A549 (cell line): Measurements from ENCODE around the gene MPHOSPH9. TPM values are rescaled to one million over a fixed set of nuclear protein-coding genes. Genes with fewer than 3 reads are reported as not detected.

Experiments
- ATAC-seq, 2 experiments: fragments of 200-7000 bp in 1 of 2; fragments of >200 bp in 1 of 2; cut with Nextera tagmentation in 1 of 2; cut with Tn5 transposase in 1 of 2; 3 replicates each; pipeline versions ENCODE4 v1.8.0 to v1.9.1; 2018 to 2020; ENCODE audit warnings: mild to moderate bottlenecking in 1 of 2, moderate library complexity in 1 of 2
- CTCF ChIA-PET: fragments of 300-600 bp; sonication (Branson Sonifier 250); formaldehyde crosslinking; extraction: SDS; loops from one replicate; lab custom pipeline; 2021; ENCODE audit warnings: antibody characterized with exemption, inconsistent platforms; lab: Yijun Ruan, JAX
- POLR2A ChIA-PET: fragments of 350-600 bp; formaldehyde crosslinking; extraction: SDS; loops from one replicate; lab custom pipeline; 2021; ENCODE audit warnings: antibody characterized with exemption, inconsistent platforms; lab: Yijun Ruan, JAX
- DNase-seq, 2 experiments: peaks; one replicate each; pipeline versions ENCODE4 v3.0.0 to v3.0.0-alpha.2; 2011 to 2016; ENCODE audit warnings: low read depth in 1 of 2, low spot score in 1 of 2
- FAIRE-seq: peaks from 2 replicates; lab custom pipeline; 2011; peaks lifted over from hg19 to GRCh38; lab: Jason Lieb, UNC
- H3K27ac ChIP-seq, 2 experiments: fragments of >200 bp; sonication (Bioruptor Twin); formaldehyde crosslinking; 3 replicates each; pipeline ENCODE4 v1.5.1; 2016 to 2017
- H3K4me1 ChIP-seq: fragments of >200 bp; sonication (Bioruptor Twin); formaldehyde crosslinking; 3 replicates; pipeline ENCODE4 v1.6.1; 2016
- H3K4me2 ChIP-seq: fragments of >200 bp; sonication (Bioruptor Twin); formaldehyde crosslinking; 3 replicates; pipeline ENCODE4 v1.6.1; 2016
- H3K4me3 ChIP-seq: fragments of >200 bp; sonication (Bioruptor Twin); formaldehyde crosslinking; 3 replicates; pipeline ENCODE4 v1.5.1; 2016
- H3K9me3 ChIP-seq: fragments of >200 bp; sonication (Bioruptor Twin); formaldehyde crosslinking; 3 replicates; pipeline ENCODE4 v1.6.1; 2016
- BHLHE40 ChIP-seq: IDR thresholded peaks from 2 replicates; pipeline ENCODE4 v1.6.1; 2012; ENCODE audit warnings: low read depth, low read length, inconsistent platforms
- CBX8 ChIP-seq: fragments of 200-600 bp; sonication (generic); IDR thresholded peaks from 2 replicates; pipeline ENCODE4 v1.6.1; 2016
- CEBPB ChIP-seq, 2 experiments: fragments of >200 bp in 1 of 2; sonication (Bioruptor Twin) in 1 of 2; formaldehyde crosslinking in 1 of 2; IDR thresholded peaks; 2 replicates each; pipeline ENCODE4 v1.6.1; 2012 to 2016
- CHD4 ChIP-seq: fragments of 200-600 bp; sonication (generic); IDR thresholded peaks from 2 replicates; pipeline ENCODE4 v1.6.1; 2016; ENCODE audit warnings: antibody characterized with exemption, mild to moderate bottlenecking, borderline replicate concordance
- CTCF ChIP-seq: fragments of >200 bp; sonication (Bioruptor Twin); formaldehyde crosslinking; IDR thresholded peaks from 3 replicates; pipeline ENCODE4 v1.5.1; 2016
- FOXS1 ChIP-seq: fragments of 250-450 bp; sonication (Bioruptor Pico); IDR thresholded peaks from 2 replicates; pipeline ENCODE4 v1.5.0; 2020; ENCODE audit warnings: mild to moderate bottlenecking, moderate library complexity
- GATA3 ChIP-seq: IDR thresholded peaks from 2 replicates; pipeline ENCODE4 v1.6.1; 2012; ENCODE audit warnings: borderline replicate concordance
- HDAC2 ChIP-seq: fragments of 200-600 bp; sonication (generic); IDR thresholded peaks from 2 replicates; pipeline ENCODE4 v1.6.1; 2016
- HMGXB4 ChIP-seq: fragments of 250-450 bp; sonication (Bioruptor Pico); IDR thresholded peaks from 2 replicates; pipeline ENCODE4 v1.5.0; 2021; ENCODE audit warnings: mild to moderate bottlenecking, moderate library complexity, borderline replicate concordance
- HOXB13 ChIP-seq: fragments of 250-450 bp; sonication (Bioruptor Pico); IDR thresholded peaks from 2 replicates; pipeline ENCODE4 v1.5.0; 2020; ENCODE audit warnings: low read depth, mild to moderate bottlenecking, moderate library complexity
- JUNB ChIP-seq: fragments of >200 bp; sonication (Bioruptor Twin); formaldehyde crosslinking; IDR thresholded peaks from 2 replicates; pipeline ENCODE4 v1.6.1; 2016
- KDM1A ChIP-seq: fragments of 200-600 bp; sonication (generic); IDR thresholded peaks from 2 replicates; pipeline ENCODE4 v1.6.1; 2016; ENCODE audit warnings: low read depth, mild to moderate bottlenecking
- NPAS2 ChIP-seq: fragments of 250-450 bp; sonication (Bioruptor Pico); IDR thresholded peaks from 2 replicates; pipeline ENCODE4 v1.8.0; 2022; ENCODE audit warnings: mild to moderate bottlenecking, moderate library complexity, borderline replicate concordance
- NR3C1 ChIP-seq: fragments of >200 bp; sonication (Bioruptor Twin); formaldehyde crosslinking; IDR thresholded peaks from 3 replicates; pipeline ENCODE4 v1.6.1; 2017
- PHF8 ChIP-seq: fragments of 200-600 bp; sonication (generic); IDR thresholded peaks from 2 replicates; pipeline ENCODE4 v1.6.1; 2016; ENCODE audit warnings: low read depth, mild to moderate bottlenecking, antibody characterized with exemption, moderate library complexity, borderline replicate concordance
- POLR2A ChIP-seq: IDR thresholded peaks from 2 replicates; pipeline ENCODE4 v1.6.1; 2012; ENCODE audit warnings: mild to moderate bottlenecking, low read length
- POLR2AphosphoS2 ChIP-seq: conservative IDR thresholded peaks from 2 replicates; pipeline ENCODE4 v1.6.1; 2012; ENCODE audit warnings: low read length, improper control_type of control experiment, inconsistent platforms
- RAD21 ChIP-seq, 2 experiments: fragments of >200 bp in 1 of 2; sonication (Bioruptor Twin) in 1 of 2; formaldehyde crosslinking in 1 of 2; IDR thresholded peaks in 1 of 2; conservative IDR thresholded peaks in 1 of 2; 2 replicates in 1 of 2; 3 replicates in 1 of 2; pipeline ENCODE4 v1.6.1; 2012 to 2018; ENCODE audit warnings: inconsistent platforms in 1 of 2
- RARB ChIP-seq: fragments of 250-450 bp; sonication (Bioruptor Pico); IDR thresholded peaks from 2 replicates; pipeline ENCODE4 v1.8.0; 2021; ENCODE audit warnings: mild to moderate bottlenecking, moderate library complexity
- RCOR1 ChIP-seq: fragments of 150-350 bp; IDR thresholded peaks from 2 replicates; pipeline ENCODE4 v1.6.1; 2014; ENCODE audit warnings: antibody characterized with exemption, low read length, low read depth
- RFX5 ChIP-seq: fragments of 450-650 bp; IDR thresholded peaks from 2 replicates; pipeline ENCODE4 v1.7.1; 2014; ENCODE audit warnings: antibody characterized with exemption, mild to moderate bottlenecking, moderate library complexity
- SMC3 ChIP-seq: fragments of >200 bp; sonication (Bioruptor Twin); formaldehyde crosslinking; IDR thresholded peaks from 3 replicates; pipeline ENCODE4 v1.6.1; 2018; ENCODE audit warnings: inconsistent platforms
- SREBF2 ChIP-seq: fragments of 450-650 bp; IDR thresholded peaks from 2 replicates; pipeline ENCODE4 v1.6.1; 2014; ENCODE audit warnings: mild to moderate bottlenecking, moderate library complexity
- TP53 ChIP-seq: fragments of 250-450 bp; sonication (Bioruptor Pico); IDR thresholded peaks from 2 replicates; pipeline ENCODE4 v1.5.0; 2021; ENCODE audit warnings: mild to moderate bottlenecking, moderate library complexity
- ZC3H11A ChIP-seq: fragments of 450-650 bp; IDR thresholded peaks from 2 replicates; pipeline ENCODE4 v1.6.1; 2014; ENCODE audit warnings: antibody characterized with exemption, mild to moderate bottlenecking
- ZNF302 ChIP-seq: fragments of 250-450 bp; sonication (Bioruptor Pico); IDR thresholded peaks from 2 replicates; pipeline ENCODE4 v1.9.0; 2021; ENCODE audit warnings: inconsistent platforms, mild to moderate bottlenecking, moderate library complexity
- WGBS: methylation state at CpG from one replicate; pipeline ENCODE4 v1.1.6; 2017; ENCODE audit errors: missing lambda C conversion rate; 5-methylcytosine and 5-hydroxymethylcytosine counted together
- polyA plus RNA-seq, 4 experiments: library from polyadenylated mRNA; depleted of rRNA in 3 of 4; stranded (reverse); fragments of >200 nt; fragmentation: RNase III in 1 of 4; extraction: RNeasy Plus Mini Kit Qiagen cat#74134 plus additional on column Dnase treatment in 1 of 4; gene quantifications; 2 replicates in 3 of 4; 3 replicates in 1 of 4; pipeline ENCODE4 v1.2.3, GENCODE V29; 2011 to 2017
- TF ChIP-seq, protein P1 (sequence below): fragments of 450-650 bp; IDR thresholded peaks from 2 replicates; pipeline ENCODE4 v1.6.1; 2014; ENCODE audit warnings: antibody characterized with exemption
- TF ChIP-seq, protein P2 (sequence below): fragments of >200 bp; sonication (Bioruptor Twin); formaldehyde crosslinking; IDR thresholded peaks from 2 replicates; pipeline ENCODE4 v1.6.1; 2016
- TF ChIP-seq, protein P3 (sequence below): IDR thresholded peaks from 2 replicates; pipeline ENCODE4 v1.6.1; 2012
- TF ChIP-seq, protein P4 (sequence below): IDR thresholded peaks from 2 replicates; pipeline ENCODE4 v1.6.1; 2012; ENCODE audit warnings: low read depth, borderline replicate concordance

MPHOSPH9 gene
- polyA plus RNA-seq, 2 of the 4 experiments (the other 2 are of a cell fraction) = 31.0 to 74.9 TPM

DNA sequence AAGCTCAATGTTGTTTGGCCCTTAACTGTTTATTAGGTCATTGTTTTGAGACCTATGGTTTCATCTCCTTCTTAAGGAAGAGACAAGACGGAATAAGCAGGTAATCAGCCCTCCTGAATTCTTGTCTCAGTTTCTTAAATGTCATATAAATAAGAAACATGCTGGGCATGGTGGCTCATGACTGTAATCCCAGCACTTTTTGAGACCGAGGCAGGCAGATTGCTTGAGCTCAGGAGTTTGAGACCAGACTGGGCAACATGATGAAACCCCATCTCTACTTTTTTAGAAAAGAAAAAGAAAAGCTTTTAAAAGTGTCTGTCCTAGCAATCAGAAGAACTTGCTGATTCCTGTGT, 5.4 kb upstream of the MPHOSPH9 start:
- Histone ChIP-seq H3K4me3 (no peak overlapping the region), H3K4me1 (peaks cover 12% of the 10 kb centered on the region), H3K27ac (no peak overlapping the region), H3K4me2 (no peak overlapping the region), H3K9me3 (no peaks in the 10 kb centered on the region)
- WGBS = 51% methylated on average over 2 of the region's 2 CpGs
- ChIA-PET POLR2A (interaction anchor here (0.7 to 1.6 kb wide), 3 partner anchors 127 to 195 kb away, joined by 3 to 4 read pairs (median 3); no protein-coding TSS in a partner anchor), CTCF (interaction anchor here (0.7 to 4.5 kb wide), 67 partner anchors 8 to 456 kb away, joined by 3 to 71 read pairs (median 4); partner anchors contain the start of gene OGFOD2)
- FAIRE-seq (no peak), DNase-seq (no peak), ATAC-seq (no peak; a peak in 1 of 6 replicates)
- no peak for TF ChIP-seq CHD4
- TF ChIP-seq POLR2AphosphoS2 = no peak
- no peak for TF ChIP-seq POLR2A
- no peak for TF ChIP-seq NR3C1
- TF ChIP-seq RAD21 (conservative IDR thresholded peaks at IDR 0.05 in 1 of 2, IDR thresholded peaks at IDR 0.05 in 1 of 2) = no peak
- no peak for TF ChIP-seq FOXS1 (CRISPR knock-in tag)
- TF ChIP-seq TP53 (CRISPR knock-in tag) = no peak
- TF ChIP-seq SREBF2 = no peak

DNA sequence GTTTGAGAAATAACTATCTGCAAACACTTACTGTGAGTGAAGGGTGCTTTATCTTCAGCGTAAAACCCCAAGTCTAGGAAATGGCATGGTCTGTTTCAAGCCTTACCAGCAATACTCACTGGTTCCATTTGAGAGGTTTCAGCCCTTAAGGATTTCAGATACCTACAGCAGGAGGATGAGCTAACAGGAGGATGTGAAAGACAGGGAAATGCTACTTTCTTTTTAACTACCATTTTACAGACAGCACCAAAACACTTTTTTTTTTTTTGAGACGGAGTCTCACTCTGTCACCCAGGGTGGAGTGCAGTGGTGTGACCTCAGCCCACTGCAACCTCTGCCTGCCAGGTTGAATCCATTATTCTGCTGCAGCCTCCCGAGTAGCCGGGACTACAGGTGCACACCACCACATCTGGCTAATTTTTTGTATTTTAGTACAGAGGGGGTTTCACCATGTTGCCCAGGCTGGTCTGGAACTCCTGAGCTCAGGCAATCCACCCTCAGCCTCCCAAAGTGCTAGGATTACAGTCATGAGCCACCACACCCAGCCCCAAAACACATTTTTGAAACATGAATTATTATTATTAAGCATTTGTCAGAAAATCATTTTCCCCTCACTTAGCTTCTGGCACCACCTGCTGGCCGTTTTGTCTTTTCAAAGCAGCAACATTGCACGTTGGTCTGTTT, 4.8 kb upstream of the MPHOSPH9 start:
- no peak overlapping the region for H3K4me2 ChIP-seq
- no peak overlapping the region for H3K27ac ChIP-seq
- FAIRE-seq = no peak
- peak; percentile 49 to 75 for DNase-seq
- H3K4me1 ChIP-seq = peaks cover 12% of the 10 kb centered on the region
- H3K9me3 ChIP-seq = no peaks in the 10 kb centered on the region
- ChIA-PET POLR2A (interaction anchor here (0.7 to 1.6 kb wide), 3 partner anchors 128 to 194 kb away, joined by 3 to 4 read pairs (median 3); no protein-coding TSS in a partner anchor), CTCF (interaction anchor here (0.6 to 4.5 kb wide), 74 partner anchors 8 to 550 kb away, joined by 3 to 71 read pairs (median 4); partner anchors contain the start of gene OGFOD2)
- TF ChIP-seq BHLHE40 = no peak
- no peak for TF ChIP-seq RFX5
- no peak for TF ChIP-seq GATA3
- TF ChIP-seq HDAC2 = no peak
- TF ChIP-seq ZNF302 (CRISPR knock-in tag) = no peak
- peak; percentile 78 for TF ChIP-seq SMC3
- no peak for TF ChIP-seq JUNB
- TF ChIP-seq PHF8 = no peak
- no peak for TF ChIP-seq POLR2AphosphoS2
- no peak for TF ChIP-seq CEBPB (IDR thresholded peaks at IDR 0.05)
- no peak for TF ChIP-seq KDM1A
- TF ChIP-seq HMGXB4 (CRISPR knock-in tag) = no peak
- TF ChIP-seq NPAS2 (CRISPR knock-in tag) = no peak
- no peak for TF ChIP-seq RCOR1
- TF ChIP-seq, protein P1, sequence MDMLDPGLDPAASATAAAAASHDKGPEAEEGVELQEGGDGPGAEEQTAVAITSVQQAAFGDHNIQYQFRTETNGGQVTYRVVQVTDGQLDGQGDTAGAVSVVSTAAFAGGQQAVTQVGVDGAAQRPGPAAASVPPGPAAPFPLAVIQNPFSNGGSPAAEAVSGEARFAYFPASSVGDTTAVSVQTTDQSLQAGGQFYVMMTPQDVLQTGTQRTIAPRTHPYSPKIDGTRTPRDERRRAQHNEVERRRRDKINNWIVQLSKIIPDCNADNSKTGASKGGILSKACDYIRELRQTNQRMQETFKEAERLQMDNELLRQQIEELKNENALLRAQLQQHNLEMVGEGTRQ = no peak
- TF ChIP-seq, protein P2, sequence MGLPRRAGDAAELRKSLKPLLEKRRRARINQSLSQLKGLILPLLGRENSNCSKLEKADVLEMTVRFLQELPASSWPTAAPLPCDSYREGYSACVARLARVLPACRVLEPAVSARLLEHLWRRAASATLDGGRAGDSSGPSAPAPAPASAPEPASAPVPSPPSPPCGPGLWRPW = no peak
- no peak for TF ChIP-seq POLR2A
- TF ChIP-seq, protein P3, sequence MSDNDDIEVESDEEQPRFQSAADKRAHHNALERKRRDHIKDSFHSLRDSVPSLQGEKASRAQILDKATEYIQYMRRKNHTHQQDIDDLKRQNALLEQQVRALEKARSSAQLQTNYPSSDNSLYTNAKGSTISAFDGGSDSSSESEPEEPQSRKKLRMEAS = no peak
- no peak for TF ChIP-seq CBX8
- TF ChIP-seq RAD21 (conservative IDR thresholded peaks at IDR 0.05 in 1 of 2, IDR thresholded peaks at IDR 0.05 in 1 of 2) = peak; percentile 90 to 96
- TF ChIP-seq RARB (CRISPR knock-in tag) = no peak
- peak; percentile 92 for TF ChIP-seq CTCF
- no peak for TF ChIP-seq ZC3H11A
- TF ChIP-seq, protein P4, sequence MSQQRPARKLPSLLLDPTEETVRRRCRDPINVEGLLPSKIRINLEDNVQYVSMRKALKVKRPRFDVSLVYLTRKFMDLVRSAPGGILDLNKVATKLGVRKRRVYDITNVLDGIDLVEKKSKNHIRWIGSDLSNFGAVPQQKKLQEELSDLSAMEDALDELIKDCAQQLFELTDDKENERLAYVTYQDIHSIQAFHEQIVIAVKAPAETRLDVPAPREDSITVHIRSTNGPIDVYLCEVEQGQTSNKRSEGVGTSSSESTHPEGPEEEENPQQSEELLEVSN = no peak
- no peak for TF ChIP-seq HOXB13
- peak in 1 of 2 experiments; percentile 44; a peak in 3 of 6 replicates for ATAC-seq
- WGBS = 61% methylated on average over 6 of the region's 6 CpGs
- no peak overlapping the region for H3K4me3 ChIP-seq
